H1 (cell line): Measurements from ENCODE around the gene SLC9A2. TPM values are rescaled to one million over a fixed set of nuclear protein-coding genes. Genes with fewer than 3 reads are reported as not detected.

Source experiments
- CTCF ChIA-PET: fragments of 300-600 bp; sonication (Branson Sonifier 250); formaldehyde crosslinking; loops from one replicate; lab custom pipeline; 2021; ENCODE audit not compliant: partially characterized antibody; lab: Charles Lee
- POLR2A ChIA-PET: fragments of 300-600 bp; sonication (Branson Sonifier 250); formaldehyde crosslinking; loops from one replicate; lab custom pipeline; 2021; ENCODE audit warnings: inconsistent platforms; ENCODE audit not compliant: partially characterized antibody; lab: Charles Lee
- DNase-seq, 2 experiments: peaks; one replicate each; pipeline versions ENCODE4 v3.0.0 to v3.0.0-alpha.2; 2010 to 2022; ENCODE audit warnings: low spot score in 2 of 2, low read depth in 1 of 2, mixed read lengths in 1 of 2
- FAIRE-seq: peaks from 2 replicates; lab custom pipeline; 2011; peaks lifted over from hg19 to GRCh38; lab: Jason Lieb, UNC
- H2AFZ ChIP-seq: 2 replicates; pipeline ENCODE4 v1.8.1; 2012; ENCODE audit warnings: low read length, inconsistent platforms
- H2AK5ac ChIP-seq: 2 replicates; pipeline ENCODE4 v1.6.1; 2013; ENCODE audit warnings: low read depth, low read length
- H2BK120ac ChIP-seq: replicated peaks from 2 replicates; pipeline ENCODE3; 2013; ENCODE audit warnings: low read depth, low read length, inconsistent platforms
- H2BK12ac ChIP-seq: 2 replicates; pipeline ENCODE4 v1.6.1; 2013; ENCODE audit warnings: low read depth, low read length
- H2BK15ac ChIP-seq: 2 replicates; pipeline ENCODE4 v1.6.1; 2013; ENCODE audit warnings: low read length
- H2BK20ac ChIP-seq: 2 replicates; pipeline ENCODE4 v1.6.1; 2013; ENCODE audit warnings: low read length
- H2BK5ac ChIP-seq: 2 replicates; pipeline ENCODE4 v1.6.1; 2013; ENCODE audit warnings: low read depth, low read length
- H3K14ac ChIP-seq: 2 replicates; pipeline ENCODE4 v1.6.1; 2013; ENCODE audit warnings: inconsistent platforms; ENCODE audit not compliant: insufficient read length
- H3K18ac ChIP-seq: 2 replicates; pipeline ENCODE4 v1.6.1; 2013; ENCODE audit warnings: low read length; ENCODE audit errors: extremely low read depth
- H3K23ac ChIP-seq: 2 replicates; pipeline ENCODE4 v1.6.1; 2013; ENCODE audit warnings: inconsistent platforms; ENCODE audit not compliant: insufficient read length
- H3K23me2 ChIP-seq: 2 replicates; pipeline ENCODE4 v1.6.1; 2013; ENCODE audit warnings: low read depth, low read length
- H3K27ac ChIP-seq: 2 replicates; pipeline ENCODE4 v1.6.1; 2011; ENCODE audit warnings: low read depth, low read length, inconsistent platforms
- H3K27me3 ChIP-seq, 4 experiments: replicated peaks in 1 of 4; 1 replicate in 1 of 4; 2 replicates in 3 of 4; pipeline versions ENCODE4 v1.6.1 to v1.8.1; 2011 to 2013; ENCODE audit warnings: low read length in 3 of 4, mild to moderate bottlenecking in 3 of 4, inconsistent platforms in 2 of 4, mixed read lengths in 2 of 4, moderate library complexity in 1 of 4; ENCODE audit not compliant: control insufficient read depth in 3 of 4, insufficient read depth in 3 of 4; ENCODE audit errors: extremely low read depth in 1 of 4
- H3K36me3 ChIP-seq, 4 experiments: 2 replicates each; pipeline versions ENCODE4 v1.6.1 to v1.8.1; 2011 to 2013; ENCODE audit warnings: mild to moderate bottlenecking in 4 of 4, low read length in 3 of 4, moderate library complexity in 2 of 4, control low read depth in 1 of 4, inconsistent platforms in 1 of 4; ENCODE audit not compliant: insufficient read depth in 4 of 4, control insufficient read depth in 2 of 4
- H3K4ac ChIP-seq: replicated peaks from 2 replicates; pipeline ENCODE3; 2013; ENCODE audit warnings: low read length, low read depth, mixed read lengths, inconsistent platforms; ENCODE audit not compliant: insufficient read length
- H3K4me1 ChIP-seq, 4 experiments: replicated peaks in 1 of 4; 1 replicate in 1 of 4; 2 replicates in 3 of 4; pipeline versions ENCODE4 v1.6.1 to v1.8.1; 2011 to 2013; ENCODE audit warnings: low read length in 3 of 4, inconsistent platforms in 2 of 4, mixed read lengths in 1 of 4; ENCODE audit not compliant: insufficient read depth in 4 of 4, control insufficient read depth in 3 of 4
- H3K4me2 ChIP-seq, 2 experiments: 2 replicates each; pipeline versions ENCODE4 v1.6.1 to v1.8.1; 2011 to 2013; ENCODE audit warnings: low read depth in 2 of 2, low read length in 2 of 2, control low read depth in 1 of 2, inconsistent platforms in 1 of 2, mild to moderate bottlenecking in 1 of 2; ENCODE audit not compliant: insufficient read depth in 1 of 2
- H3K4me3 ChIP-seq, 4 experiments: fragments of 200-600, 300-600 bp in 1 of 4; sonication (generic), shearing (Covaris generic), sonication (Bioruptor Twin) in 1 of 4; 2 replicates each; pipeline versions ENCODE4 v1.5.1 to v1.8.1; 2011 to 2016; ENCODE audit warnings: low read length in 4 of 4, low read depth in 3 of 4, control low read depth in 2 of 4, inconsistent platforms in 2 of 4, mild to moderate bottlenecking in 2 of 4, mixed read lengths in 1 of 4, moderate library complexity in 1 of 4; ENCODE audit not compliant: insufficient read depth in 2 of 4; ENCODE audit errors: extremely low read depth in 1 of 4
- H3K56ac ChIP-seq: replicated peaks from 2 replicates; pipeline ENCODE3; 2013; ENCODE audit warnings: low read depth, mild to moderate bottlenecking, mixed read lengths, low read length, inconsistent platforms; ENCODE audit not compliant: insufficient read length
- H3K79me1 ChIP-seq: 2 replicates; pipeline ENCODE4 v1.6.1; 2013; ENCODE audit warnings: low read depth, low read length, control low read depth
- H3K79me2 ChIP-seq, 2 experiments: 2 replicates each; pipeline versions ENCODE4 v1.6.1 to v1.8.1; 2012 to 2013; ENCODE audit warnings: low read length in 2 of 2, mild to moderate bottlenecking in 2 of 2, inconsistent platforms in 1 of 2; ENCODE audit not compliant: insufficient read depth in 2 of 2, control insufficient read depth in 1 of 2
- H3K9ac ChIP-seq, 4 experiments: replicated peaks in 1 of 4; 1 replicate in 1 of 4; 2 replicates in 3 of 4; pipeline versions ENCODE4 v1.6.1 to v1.8.1; 2011 to 2013; ENCODE audit warnings: low read depth in 3 of 4, low read length in 3 of 4, control low read depth in 2 of 4, mild to moderate bottlenecking in 2 of 4, moderate library complexity in 2 of 4, inconsistent platforms in 1 of 4; ENCODE audit errors: extremely low read depth in 1 of 4
- H3K9me3 ChIP-seq, 2 experiments: 2 replicates each; pipeline versions ENCODE4 v1.6.1 to v1.8.1; 2012 to 2013; ENCODE audit warnings: mild to moderate bottlenecking in 2 of 2, moderate library complexity in 2 of 2, control low read depth in 1 of 2, inconsistent platforms in 1 of 2, low read depth in 1 of 2, low read length in 1 of 2, mixed read lengths in 1 of 2; ENCODE audit not compliant: insufficient read depth in 2 of 2
- H4K20me1 ChIP-seq, 2 experiments: replicated peaks in 1 of 2; 2 replicates each; pipeline versions ENCODE3 to v1.8.1; 2011 to 2013; ENCODE audit warnings: inconsistent platforms in 2 of 2, low read length in 2 of 2, mild to moderate bottlenecking in 1 of 2; ENCODE audit not compliant: insufficient read depth in 2 of 2, control insufficient read depth in 1 of 2
- H4K5ac ChIP-seq: 2 replicates; pipeline ENCODE4 v1.6.1; 2013; ENCODE audit warnings: low read length, low read depth, mixed read lengths, inconsistent platforms; ENCODE audit not compliant: insufficient read length
- H4K8ac ChIP-seq: 2 replicates; pipeline ENCODE4 v1.8.0; 2013; ENCODE audit warnings: mild to moderate bottlenecking, moderate library complexity, low read length, inconsistent platforms; ENCODE audit not compliant: insufficient read depth; ENCODE audit errors: extremely low read depth
- H4K91ac ChIP-seq: replicated peaks from 2 replicates; pipeline ENCODE3; 2013; ENCODE audit warnings: low read length, mixed read lengths, inconsistent platforms; ENCODE audit not compliant: insufficient read length
- CHD2 ChIP-seq: IDR thresholded peaks from 2 replicates; pipeline ENCODE4 v1.6.1; 2012; ENCODE audit warnings: low read length, improper control_type of control experiment
- GABPA ChIP-seq: IDR thresholded peaks from 2 replicates; pipeline ENCODE4 v1.6.1; 2011; ENCODE audit warnings: mild to moderate bottlenecking, low read length, moderate library complexity, borderline replicate concordance; ENCODE audit not compliant: insufficient read depth
- HDAC2 ChIP-seq, 2 experiments: fragments of 300-600 bp in 1 of 2; sonication (generic) in 1 of 2; IDR thresholded peaks; 2 replicates each; pipeline ENCODE4 v1.6.1; 2011 to 2012; ENCODE audit warnings: low read depth in 2 of 2, low read length in 2 of 2, mild to moderate bottlenecking in 2 of 2, moderate library complexity in 2 of 2, borderline replicate concordance in 1 of 2, inconsistent platforms in 1 of 2
- SUZ12 ChIP-seq: fragments of 200-600 bp; sonication (generic); IDR thresholded peaks from 2 replicates; pipeline ENCODE4 v1.6.1; 2012; ENCODE audit warnings: mild to moderate bottlenecking, inconsistent platforms, low read length, moderate library complexity, mixed read lengths
- WGBS, 2 experiments: shearing (Covaris generic) in 1 of 2; methylation state at CpG; one replicate each; pipeline versions ENCODE4 v1.1.6 to v1.1.7; 2013 to 2015; ENCODE audit warnings: low lambda C conversion rate in 2 of 2, mixed read lengths in 2 of 2, inconsistent platforms in 1 of 2, low coverage in 1 of 2, missing lambda C conversion rate in 1 of 2; ENCODE audit not compliant: insufficient replicate concordance in 2 of 2, insufficient coverage in 1 of 2, insufficient read length in 1 of 2; ENCODE audit errors: extremely low coverage in 1 of 2, missing lambda C conversion rate in 1 of 2; 5-methylcytosine and 5-hydroxymethylcytosine counted together
- polyA plus RNA-seq, 7 experiments: library from polyadenylated mRNA; depleted of rRNA in 3 of 7; stranded (reverse) in 5 of 7; unstranded in 2 of 7; fragments of >200 nt in 5 of 7; fragments of 200-250 nt in 2 of 7; gene quantifications; 1 replicate in 5 of 7; 2 replicates in 1 of 7; 4 replicates in 1 of 7; pipeline versions ENCODE4 v1.2.1 to v1.2.3, GENCODE V29; 2011 to 2013; ENCODE audit warnings: missing spikeins in 2 of 7, mixed read lengths in 2 of 7
- total RNA-seq: library from RNA; stranded (reverse); fragmentation: NEBNext Ultra II Directional; extraction: Animal tissue kit (Norgen Biotek cat#: 25700); gene quantifications from 2 replicates; pipeline ENCODE4 v1.2.1, GENCODE V29; 2021

Gene SLC9A2
- total and polyA plus RNA-seq, 2 of the 8 experiments (the other 6 are each of a cell fraction or from before 2014, with no cell fraction given) = 0.06 to 0.13 TPM

- Histone ChIP-seq H2BK5ac (no peak overlapping the region), H3K27ac (no peak overlapping the region), H3K4me2 (no peak overlapping the region), H3K4me1 (no peaks in the 10 kb centered on the region), H3K18ac (no peak overlapping the region), H4K5ac (no peak overlapping the region), H3K56ac (no peak overlapping the region), H4K91ac (no peak overlapping the region), H3K36me3 (no peaks in the 10 kb centered on the region), H2AK5ac (no peak overlapping the region), H3K79me1 (no peaks in the 10 kb centered on the region), H3K23ac (no peak overlapping the region), H3K27me3 (no peaks in the 10 kb centered on the region), H2BK12ac (no peak overlapping the region), H2AFZ (no peak overlapping the region), H2BK120ac (no peak overlapping the region), H3K14ac (no peak overlapping the region), H4K20me1 (no peaks in the 10 kb centered on the region), H3K23me2 (no peaks in the 10 kb centered on the region), H2BK15ac (no peak overlapping the region), H3K9me3 (0 out of 4 replicates have a peak, but pooled peaks cover 0 to 2% of the 10 kb centered on the region in 2 experiments), H3K79me2 (no peaks in the 10 kb centered on the region), H3K9ac (no peak overlapping the region), H3K4ac (no peak overlapping the region), H4K8ac (no peak overlapping the region), H3K4me3 (no peak overlapping the region), H2BK20ac (no peak overlapping the region)
- FAIRE-seq (no peak), DNase-seq (no peak)
- TF ChIP-seq HDAC2 (IDR thresholded peaks at IDR 0.05; ENCODE audit: borderline replicate concordance in 1 of 2, low read depth in 2 of 2, low read length in 2 of 2) = no peak
- no peak for TF ChIP-seq GABPA
- no peak for TF ChIP-seq SUZ12
- TF ChIP-seq CHD2 = no peak
- ChIA-PET CTCF (interaction anchor here (0.8 kb wide), 1 partner anchor 93 kb away, joined by 3 read pairs; no protein-coding TSS in a partner anchor), POLR2A (no interaction called here)
- WGBS, 2 experiments = 89% methylated on average over 5 of the region's 5 CpGs; no CpG with 5 or more reads in 1 of the 2 experiments
Measured at GRCh38 chr2:102661846-102662245, 42.5 kb downstream of the SLC9A2 start.
